NCI-H2196 (cell line): ENCODE data around the gene UBE2L3.
"Not testable (repeated sequence)": the region's sequence is repeated elsewhere in the genome, so short reads cannot be mapped to it uniquely, and the experiment has no call there.

Source experiments
- DNase-seq: peaks from one replicate; lab custom pipeline; 2025; ENCODE audit not compliant: unreplicated experiment; lab: John Stamatoyannopoulos, UW

Gene UBE2L3

DNA sequence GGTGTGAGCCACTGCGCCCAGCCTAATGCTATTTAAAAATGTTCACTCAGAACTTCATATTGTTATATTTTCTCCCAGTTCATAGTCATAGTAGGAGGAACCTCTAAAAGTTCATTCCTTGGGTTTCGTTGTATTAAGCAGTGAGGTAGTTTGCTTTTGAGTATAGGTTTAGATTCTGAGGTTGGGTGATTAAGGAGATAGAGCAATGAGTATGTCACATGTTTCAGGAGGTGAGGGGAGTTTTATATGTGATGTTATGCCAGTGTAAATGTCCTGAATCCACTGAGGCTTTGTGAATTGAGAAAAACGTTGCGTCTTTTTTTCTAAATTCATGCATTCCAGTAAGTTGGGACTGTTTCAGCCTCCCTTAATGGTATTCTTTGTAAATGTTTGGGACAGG is 4.2 kb downstream of the UBE2L3 start:
- no peak for DNase-seq

DNA sequence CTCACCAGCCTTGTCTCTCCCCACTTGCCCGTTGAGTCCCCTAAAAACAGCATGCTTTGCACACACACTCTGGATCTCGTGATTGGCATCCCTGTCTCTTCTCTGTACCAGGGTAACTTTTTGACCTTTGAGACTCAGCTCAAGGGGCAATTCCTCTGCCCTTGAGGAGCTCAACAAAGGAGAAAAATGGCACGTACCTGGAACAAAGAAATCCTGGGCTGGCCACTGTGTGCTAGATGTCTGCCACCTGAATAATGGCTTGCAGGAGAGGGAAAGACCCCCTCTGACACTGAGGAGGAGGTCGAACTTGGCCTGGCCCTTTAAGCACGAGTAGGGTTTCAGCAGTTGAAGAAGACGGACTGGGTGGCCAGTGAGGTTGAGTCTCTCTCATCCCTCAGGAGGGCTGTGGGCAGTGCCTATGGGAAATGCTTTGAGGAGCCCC is 5.8 kb downstream of the UBE2L3 start:
- no peak for DNase-seq

DNA sequence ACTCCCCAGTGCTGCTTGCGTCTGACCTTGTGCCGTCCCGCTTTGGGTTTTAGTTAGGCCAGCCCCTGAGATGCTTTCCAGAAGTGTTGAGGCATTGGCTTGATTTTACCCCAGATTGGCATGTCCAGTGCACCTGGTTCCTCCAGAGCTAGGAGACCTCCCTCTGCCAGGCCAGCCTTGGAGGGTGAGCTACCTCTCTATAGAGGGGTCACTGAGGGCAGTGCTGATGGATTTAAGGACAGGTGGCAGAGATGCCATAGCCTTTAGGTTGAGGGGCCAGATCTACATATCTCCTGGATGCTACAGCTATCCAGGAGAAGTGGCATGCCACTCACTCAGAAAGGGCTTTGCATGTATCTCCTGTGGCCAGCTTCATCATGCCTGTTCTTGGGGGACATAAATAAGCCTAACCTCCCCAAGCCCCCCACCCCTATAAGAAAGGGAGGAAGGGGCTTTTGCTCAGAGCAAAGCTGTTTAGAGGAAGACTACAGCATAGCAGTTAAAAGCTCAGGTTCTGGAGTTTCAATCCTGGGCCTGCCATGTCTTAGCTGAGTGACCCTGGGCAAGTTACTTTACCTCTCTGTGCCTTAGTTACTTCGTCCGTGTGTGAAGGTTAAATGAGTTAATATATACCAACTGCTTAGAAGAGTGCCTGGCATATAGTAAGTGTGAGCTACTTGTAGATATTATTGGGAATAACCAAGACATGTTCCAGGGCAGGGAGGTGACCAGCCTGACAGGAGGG is 6.4 kb downstream of the UBE2L3 start:
- DNase-seq, result no peak

DNA sequence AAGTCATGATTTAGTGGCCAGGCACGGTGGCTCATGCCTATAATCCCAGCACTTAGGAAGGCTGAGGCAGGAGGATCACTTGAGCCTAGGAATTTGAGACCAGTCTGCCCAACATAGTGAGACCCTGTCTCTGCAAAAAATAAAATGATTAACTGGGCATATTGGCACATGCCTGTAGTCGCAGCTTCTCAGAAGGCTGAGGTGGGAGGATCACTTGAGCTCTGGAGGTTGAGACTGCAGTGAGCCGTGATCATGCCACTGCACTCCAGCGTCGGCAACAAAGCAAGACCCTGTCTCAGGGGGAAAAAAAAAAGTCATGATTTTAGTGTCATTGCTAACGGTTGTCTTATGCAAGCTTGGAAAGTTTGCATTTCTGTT is 11.9 kb downstream of the UBE2L3 start:
- DNase-seq, result no peak

DNA sequence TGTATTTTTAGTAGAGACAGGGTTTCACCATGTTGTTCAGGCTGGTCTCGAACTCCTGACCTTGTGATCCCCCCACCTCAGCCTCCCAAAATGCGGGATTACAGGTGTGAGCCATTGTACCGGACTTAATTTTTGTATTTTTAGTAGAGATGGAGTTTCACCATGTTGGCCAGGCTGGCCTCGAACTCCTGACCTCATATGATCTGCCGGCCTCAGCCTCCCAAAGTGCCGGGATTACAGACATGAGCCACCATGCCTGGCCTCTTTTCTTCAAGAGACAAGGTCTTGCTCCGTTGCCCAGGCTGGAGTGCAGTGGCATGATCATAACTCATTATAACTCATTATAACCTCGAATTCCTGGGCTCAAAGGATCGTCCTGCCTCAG is 13.1 kb downstream of the UBE2L3 start:
- DNase-seq, result not testable (repeated sequence)

DNA sequence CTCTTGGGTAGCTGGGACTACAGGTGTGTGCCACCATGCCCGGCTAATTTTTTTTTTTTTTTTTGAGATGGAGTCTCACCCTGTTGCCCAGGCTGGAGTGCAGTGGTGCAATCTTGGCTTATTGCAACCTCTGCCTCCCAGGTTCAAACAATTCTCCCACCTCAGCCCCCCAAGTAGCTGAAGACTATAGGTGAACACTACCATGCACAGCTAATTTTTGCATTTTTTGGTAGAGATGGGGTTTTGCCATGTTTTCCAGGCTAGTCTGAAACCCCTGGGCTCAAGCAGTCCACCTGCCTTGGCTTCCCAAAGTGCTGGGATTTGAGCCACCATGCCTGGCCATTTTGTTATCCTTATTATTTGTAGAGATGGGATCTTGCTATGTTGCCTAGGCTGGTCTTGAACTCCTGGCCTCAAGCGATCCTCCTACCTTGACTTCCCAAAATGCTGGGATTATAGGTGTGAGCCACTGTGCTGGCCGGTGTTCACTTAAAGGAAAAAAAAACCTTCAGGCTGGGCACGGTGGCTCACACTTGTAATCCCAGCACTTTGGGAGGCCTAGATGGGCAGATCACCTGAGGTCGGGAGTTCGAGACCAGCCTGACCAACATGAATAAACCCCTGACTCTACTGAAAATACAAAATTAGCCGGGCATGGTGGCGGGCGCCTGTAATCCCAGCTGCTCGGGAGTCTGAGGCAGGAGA is 13.6 kb downstream of the UBE2L3 start:
- DNase-seq, result not testable (repeated sequence)

DNA sequence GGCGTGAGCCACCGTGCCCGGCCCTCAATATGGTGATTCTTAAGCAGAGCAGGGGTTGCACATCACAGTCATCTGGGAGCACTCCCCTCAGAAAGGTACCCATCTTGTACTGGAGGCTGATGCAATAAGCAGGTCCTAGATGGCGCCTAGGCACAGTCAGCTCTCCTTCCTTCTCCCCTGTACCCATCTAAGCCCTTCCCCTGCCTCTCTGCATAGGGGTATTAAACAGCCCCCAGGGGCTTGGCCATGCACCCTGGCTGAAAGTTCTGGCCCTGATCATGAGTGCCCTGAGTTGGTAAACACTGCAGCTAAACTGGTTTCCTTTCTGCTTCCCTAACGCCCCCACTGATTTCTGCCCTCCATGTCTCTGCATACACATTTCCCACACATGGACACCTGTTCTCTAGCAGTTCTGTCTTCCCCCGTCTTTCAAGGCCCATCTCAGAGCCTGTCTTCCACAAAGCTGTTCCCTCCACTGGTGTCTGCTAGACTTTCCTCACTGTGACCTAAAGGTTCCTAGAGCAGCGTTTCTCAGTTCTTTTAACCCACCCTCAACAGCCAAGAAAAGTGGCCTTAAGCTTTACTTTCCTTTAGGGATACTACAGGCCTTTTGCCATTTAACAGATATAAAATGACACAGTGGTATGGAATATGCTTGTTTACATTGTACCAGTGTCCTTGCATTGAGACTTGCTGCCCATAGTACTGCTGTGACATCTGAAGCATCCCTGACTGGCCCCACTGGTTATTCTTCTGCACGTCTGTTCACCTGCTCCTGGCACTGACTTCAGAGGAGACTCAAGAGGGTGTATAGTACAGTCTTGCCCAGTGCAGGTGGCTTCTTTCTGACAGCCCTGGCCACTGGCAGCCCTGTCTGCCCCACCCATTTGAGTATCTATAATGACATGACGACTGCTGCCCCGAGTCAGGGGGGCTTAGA is 15.6 kb downstream of the UBE2L3 start:
- DNase-seq, result peak; percentile 9

DNA sequence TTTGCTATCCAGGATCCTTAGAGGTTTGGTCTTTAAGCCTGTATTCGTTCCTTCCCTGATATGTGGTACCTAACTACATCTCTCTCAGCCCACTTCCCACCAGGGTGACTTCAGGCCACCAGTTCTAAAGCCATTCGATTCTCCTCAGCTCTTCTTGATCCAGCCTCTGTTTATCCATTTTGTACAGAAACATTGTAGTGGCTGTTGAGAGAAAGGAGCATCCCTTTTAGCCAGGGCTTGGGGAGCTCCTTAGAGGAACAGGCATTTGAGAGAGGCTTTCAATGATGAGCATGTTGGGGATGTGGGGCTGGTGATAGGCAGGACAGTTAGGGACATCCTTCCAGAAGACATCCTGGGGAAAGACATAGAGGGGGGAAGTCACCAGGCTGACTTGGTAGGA is 17.9 kb downstream of the UBE2L3 start:
- no peak for DNase-seq

DNA sequence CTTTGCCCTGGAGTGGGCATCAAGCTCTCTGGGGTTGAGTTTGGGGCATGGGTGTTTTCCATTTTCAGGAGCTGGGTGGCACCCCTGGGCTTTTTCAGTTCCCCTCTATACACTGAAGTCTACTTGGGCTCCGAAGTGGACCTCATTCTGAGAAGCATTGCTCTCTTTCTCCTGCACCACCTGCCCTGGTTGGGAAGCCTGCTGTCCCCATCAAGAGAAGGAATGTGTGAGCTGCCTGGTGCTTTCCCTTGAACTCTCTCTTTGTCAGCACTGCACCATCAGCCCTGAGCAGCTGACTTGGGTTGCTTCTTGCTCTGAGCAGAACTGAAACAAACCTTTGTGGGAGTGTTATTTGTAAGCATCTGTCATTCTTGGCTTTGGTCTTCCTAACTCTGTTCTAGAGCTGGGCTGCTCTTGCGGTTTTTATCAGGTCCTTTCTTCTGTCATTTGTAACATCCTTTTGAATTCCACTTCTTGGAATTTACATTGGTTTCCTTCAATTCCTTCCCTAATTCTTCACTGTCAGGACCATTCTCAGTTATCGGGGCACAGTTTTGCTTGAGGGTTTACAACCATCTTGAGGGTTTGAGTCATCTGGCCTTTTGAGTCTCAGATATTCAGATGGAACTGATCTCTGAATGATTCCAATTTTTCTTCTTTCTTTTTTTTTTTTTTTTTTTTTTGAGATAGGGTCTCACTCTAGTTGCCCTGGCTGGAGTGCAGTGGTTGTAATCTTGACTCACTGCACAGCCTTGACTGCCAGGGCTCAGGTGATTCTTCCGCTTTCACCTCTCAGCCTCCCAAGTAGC is 20.5 kb downstream of the UBE2L3 start:
- DNase-seq, result no peak

DNA sequence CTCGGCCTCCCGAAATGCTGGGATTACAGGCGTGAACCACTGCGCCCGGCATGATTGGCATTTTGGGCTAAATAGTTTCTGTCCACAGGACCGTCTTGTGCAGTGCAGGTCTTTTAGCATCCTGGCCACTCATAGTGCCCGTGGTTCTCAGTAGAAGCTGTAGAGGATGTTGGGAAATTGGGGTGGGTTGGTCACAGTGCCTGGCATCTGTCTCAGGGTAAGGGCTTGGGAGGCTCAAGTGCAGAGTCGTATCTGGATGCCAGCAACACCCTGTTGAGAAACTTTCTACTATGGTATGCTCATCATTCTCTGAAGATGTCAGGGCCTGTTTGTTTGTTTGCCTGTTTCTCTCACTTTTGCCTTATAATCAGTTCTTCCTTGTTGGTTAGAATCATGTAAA is 21.9 kb downstream of the UBE2L3 start:
- no peak for DNase-seq

DNA sequence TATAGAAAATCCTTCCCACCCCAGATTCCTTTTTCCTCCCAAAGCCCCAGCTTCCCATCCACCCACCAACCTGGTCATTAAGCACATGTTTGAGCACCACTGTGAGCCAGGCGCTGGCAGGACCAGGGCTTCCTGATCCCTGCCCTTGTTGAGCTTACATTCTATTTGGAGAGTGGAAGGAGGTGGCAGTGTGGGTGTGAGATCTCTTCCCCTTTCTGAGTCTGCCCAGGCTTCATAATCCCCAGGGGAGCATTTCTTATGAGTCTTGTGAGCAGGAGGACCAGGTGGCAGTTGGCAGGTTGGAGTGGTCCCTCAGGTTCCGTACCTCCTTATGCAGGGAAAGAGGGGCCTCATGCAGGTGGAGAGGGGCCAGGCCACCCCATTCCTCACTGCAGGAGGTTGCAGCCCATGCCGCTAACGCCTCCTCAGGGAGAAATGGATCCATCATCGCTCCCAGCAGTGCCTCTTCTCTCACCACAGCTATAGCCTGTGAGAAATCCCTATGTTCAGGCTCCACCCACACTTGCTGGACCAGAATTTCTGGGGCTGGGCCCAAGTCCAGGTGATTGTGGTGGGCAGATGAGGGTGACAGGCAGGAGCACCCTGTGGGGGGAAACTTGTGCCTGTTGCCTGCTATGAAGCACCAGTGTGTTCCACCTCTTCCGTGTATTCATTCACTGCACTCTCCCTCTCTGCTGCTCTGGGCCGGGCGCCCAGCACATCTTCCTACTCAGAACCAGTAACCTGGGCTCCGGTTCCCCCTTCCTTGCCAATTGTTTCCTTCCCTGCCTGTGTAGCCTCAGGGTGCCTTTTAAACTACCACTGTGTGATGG is 23.5 kb downstream of the UBE2L3 start:
- DNase-seq, result no peak

DNA sequence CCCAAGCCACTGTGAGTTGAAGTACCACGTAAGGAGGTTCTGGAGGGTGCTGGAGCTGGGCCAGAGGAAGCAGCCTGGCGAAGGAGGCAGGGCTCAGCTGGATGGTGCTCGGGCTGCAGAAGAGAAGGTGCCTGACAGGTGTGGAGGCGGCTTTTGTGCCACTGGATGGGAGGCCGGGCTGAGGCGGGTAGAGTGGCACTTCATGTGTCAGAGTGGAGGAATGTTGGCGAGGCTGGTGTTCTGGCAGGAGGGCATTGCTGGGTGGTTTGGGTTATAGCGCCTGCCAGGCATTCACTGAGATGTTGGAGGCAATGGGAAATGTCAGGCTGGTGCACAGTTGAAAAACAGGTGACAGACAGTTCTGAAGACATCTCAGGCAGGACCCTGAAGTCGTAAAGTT is 24.2 kb downstream of the UBE2L3 start:
- DNase-seq, result no peak

DNA sequence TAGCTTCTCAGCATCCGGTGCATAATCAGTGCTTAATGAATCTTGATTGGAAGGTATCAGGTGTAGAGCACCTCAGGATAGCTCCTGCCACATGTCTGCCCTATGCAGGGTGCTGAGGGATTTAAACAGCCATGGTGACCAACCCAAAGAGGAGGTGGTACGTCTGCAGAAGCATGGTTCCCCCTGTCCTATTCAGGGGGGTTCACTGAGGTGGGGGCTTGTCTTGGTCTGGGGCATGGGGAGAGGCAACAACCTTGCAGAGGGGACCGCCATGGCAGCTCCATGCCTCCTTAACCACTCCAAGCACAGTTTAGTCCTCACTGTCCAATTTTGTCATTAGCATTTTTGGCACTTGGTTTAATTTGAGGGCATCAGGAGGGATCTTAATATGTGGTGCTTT is 24.9 kb downstream of the UBE2L3 start:
- no peak for DNase-seq

DNA sequence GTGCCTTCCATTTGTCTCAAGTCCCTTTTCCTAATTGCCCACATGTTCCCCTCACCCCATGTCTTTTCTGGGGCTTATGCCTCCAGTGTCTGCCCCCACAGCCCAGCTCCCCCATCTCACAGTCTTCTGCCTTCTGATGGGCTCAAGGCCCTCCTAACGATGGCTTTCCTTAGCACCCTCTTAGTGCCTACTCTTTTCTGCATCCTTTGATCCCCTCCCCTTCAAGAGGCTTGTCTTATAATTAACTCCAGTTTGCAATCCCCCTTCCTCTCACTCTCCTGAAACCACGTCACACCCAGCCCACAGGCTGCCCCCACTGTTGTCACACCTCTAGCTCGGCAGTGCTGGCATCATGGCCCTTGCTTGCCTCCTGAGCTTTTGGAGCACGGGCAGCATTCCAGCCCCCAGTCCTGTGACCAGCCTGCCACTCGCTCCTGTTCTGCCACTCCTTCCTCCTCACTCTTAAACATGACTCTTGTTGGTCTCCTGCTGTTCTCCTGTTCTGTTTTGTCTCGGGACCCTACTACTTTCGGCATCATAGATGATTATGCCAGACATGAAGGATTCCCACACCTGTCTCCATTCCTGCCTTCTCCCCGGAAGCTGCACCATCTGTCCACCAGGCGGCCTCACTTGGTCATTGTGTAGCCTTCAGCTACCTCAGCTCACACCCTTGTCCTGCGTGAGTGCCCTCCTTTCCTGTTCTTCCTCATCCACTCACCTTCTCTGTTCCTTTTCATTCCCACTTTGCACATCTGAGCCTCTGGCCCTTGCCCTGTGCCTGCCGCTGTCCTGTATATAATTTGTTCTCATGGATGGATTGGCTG is 26.1 kb downstream of the UBE2L3 start:
- DNase-seq, result no peak

DNA sequence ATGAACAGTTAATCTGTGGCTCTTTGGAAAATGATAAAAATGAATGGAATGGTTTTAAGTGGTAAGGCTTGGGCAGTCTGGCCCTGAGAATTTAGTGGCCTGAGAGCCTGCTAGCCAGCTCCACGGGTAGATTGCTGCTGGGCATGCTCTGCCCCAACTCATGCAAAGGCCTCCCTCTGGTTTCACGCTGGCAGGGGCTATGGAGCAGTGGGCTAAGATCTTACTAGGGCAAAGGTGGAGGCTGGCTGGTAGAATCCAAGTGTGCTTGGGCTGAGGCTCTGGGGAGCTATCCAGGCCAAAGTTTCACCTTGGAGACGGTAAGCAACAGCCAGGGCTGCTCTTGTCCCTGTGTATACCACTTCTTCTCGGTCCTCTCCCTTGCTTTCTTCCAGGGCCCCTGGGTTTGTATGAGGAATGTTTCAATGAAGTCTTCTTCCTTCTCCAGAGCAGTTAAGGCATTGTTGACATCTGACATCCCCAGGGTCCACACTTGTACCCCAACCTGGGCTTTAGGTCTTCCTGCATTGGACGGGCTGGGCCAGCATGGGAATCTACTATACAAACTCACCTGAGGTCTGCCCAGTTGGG is 27.4 kb downstream of the UBE2L3 start:
- DNase-seq, result no peak

DNA sequence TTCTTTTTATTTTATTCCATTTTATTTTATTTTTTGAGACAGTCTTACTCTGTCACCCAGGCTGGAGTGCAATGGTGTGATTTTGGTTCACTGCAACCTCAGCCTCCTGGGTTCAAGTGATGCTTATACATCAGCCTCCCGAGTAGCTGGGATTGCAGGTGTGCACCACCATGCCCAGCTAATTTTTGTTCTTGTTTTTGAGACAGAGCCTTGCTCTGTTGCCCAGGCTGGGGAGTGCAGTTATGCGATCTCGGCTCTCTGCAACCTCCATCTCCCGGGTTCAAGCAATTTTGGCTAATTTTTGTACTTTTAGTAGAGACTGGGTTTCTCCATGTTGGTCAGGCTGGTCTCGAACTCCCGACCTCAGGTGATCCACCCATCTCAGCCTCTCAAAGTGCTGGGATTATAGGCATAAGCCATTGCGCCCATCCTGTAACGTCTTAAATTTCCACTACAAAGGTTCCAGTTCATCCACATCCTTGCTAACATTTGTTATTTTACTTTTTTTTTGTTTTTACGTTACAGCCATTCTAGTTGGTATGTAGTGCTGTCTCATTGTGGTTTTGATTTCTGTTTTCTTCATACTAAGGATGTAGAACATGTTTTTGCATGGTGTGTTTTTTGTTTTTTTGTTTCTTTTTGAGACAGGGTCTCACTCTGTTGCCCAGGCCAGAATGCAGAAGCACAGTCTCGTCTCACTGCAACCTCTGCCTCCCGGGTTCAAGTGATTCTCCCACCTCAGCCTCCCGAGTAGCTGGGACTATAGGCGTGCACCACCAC is 29.0 kb downstream of the UBE2L3 start:
- not testable (repeated sequence) for DNase-seq

DNA sequence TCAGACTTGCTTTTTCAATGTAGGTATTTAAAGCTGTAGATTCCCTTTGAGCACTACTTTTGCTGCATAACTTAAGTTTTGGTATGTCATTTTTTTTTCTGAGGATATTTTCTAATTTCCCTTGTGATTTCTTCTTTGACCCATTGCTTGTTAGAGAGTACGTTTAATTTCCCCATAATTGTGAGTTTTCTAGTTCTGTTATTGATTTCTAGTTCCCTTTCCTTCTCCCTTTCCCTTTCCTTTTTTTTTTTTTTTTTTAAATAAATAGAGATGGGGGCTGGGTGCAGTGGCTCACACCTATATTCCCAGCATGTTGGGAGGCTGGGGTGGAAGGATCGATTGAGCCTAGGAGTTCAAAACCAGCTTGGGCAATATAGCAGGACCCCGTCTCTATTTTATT is 30.8 kb downstream of the UBE2L3 start:
- no peak for DNase-seq
